DMS79 treated with DMSO at 0.1 percent for 48 hours (cell line): ENCODE results near the gene UBE2D2.
"Not testable (repeated sequence)": the region's sequence is repeated elsewhere in the genome, so short reads cannot be mapped to it uniquely, and the experiment has no call there.

Experiments
- DNase-seq: peaks from one replicate; lab custom pipeline; 2025; lab: John Stamatoyannopoulos, UW

Gene UBE2D2

GRCh38 chr5:139560752-139561654, at the start of gene UBE2D2:
Gene UBE2D2, plus strand, starts transcription at chr5:139561339. Its CDS starts 453 bp downstream, at chr5:139561792.
- DNase-seq, result peak; percentile 69

GRCh38 chr5:139512786-139513390, 48.3 kb upstream of the UBE2D2 start:
- no peak for DNase-seq

- peak; percentile 16 for DNase-seq
These were observed 47.7 kb upstream of the UBE2D2 start for GRCh38 chr5:139513434-139513833.

GRCh38 chr5:139513852-139514485, 47.2 kb upstream of the UBE2D2 start:
- no peak for DNase-seq

- no peak for DNase-seq
These were observed 46.7 kb upstream of the UBE2D2 start for GRCh38 chr5:139514486-139514856.

GRCh38 chr5:139517683-139518564, 43.2 kb upstream of the UBE2D2 start:
- DNase-seq, result peak; percentile 47

DNA sequence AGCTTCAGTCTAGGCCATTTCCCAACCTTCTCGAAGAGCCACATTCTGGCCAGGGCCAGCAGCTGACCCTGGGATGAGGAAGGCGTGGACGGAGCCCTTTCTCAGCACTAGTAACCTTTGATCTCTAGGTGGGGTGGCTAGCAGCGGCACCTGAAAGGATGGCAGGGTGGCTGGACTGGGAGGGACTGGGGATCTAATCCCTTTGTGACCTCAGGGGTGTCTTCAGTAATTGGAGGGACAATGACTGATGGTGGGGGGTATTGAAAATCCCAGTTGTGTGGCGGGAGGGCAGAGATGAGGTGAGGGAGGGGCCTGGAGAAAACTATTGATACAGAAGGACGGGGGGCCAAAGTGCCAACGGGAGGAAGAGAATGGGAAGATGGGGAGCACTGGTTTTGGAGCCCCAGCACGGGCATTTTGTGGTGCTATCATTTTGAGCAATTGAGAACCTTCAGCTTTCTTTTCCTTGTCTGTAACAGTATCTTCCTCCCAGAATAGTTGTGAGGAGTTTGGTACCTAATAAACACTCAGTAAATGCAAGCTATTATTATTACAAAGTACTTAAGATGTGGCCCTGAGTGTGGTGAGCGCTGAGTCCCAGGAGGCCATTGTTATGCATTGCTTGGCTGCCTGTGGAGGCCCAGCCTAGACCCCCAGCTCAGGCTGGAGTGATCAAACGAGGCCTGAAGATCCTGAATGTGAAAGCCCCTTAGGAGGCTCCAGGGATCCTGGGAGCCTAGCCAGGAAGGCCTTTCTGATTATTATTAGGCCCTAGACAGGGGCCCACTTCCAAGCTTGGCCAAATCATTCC, 37.3 kb upstream of the UBE2D2 start:
- no peak for DNase-seq

DNA sequence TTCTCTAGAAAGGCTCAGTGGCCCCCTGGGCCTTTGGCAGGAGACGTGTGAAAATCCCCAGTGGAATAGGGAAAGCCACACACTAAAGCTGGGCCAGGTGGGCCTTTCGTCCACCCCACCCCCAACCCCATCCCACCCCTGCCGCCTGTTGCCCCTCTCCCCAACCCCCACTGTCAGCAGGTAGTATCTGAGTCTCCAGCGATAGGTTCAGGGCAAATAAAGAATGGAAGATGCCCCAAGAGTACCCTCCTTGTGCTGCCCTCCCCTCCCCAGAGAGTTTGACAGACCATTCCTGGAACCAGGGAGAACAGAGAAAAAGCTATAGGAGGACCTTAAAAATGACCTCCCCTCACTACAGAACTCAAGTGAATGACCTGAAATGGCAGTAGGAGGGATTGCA, 36.7 kb upstream of the UBE2D2 start:
- no peak for DNase-seq

GRCh38 chr5:139524940-139525585, 36.1 kb upstream of the UBE2D2 start:
- no peak for DNase-seq

DNA sequence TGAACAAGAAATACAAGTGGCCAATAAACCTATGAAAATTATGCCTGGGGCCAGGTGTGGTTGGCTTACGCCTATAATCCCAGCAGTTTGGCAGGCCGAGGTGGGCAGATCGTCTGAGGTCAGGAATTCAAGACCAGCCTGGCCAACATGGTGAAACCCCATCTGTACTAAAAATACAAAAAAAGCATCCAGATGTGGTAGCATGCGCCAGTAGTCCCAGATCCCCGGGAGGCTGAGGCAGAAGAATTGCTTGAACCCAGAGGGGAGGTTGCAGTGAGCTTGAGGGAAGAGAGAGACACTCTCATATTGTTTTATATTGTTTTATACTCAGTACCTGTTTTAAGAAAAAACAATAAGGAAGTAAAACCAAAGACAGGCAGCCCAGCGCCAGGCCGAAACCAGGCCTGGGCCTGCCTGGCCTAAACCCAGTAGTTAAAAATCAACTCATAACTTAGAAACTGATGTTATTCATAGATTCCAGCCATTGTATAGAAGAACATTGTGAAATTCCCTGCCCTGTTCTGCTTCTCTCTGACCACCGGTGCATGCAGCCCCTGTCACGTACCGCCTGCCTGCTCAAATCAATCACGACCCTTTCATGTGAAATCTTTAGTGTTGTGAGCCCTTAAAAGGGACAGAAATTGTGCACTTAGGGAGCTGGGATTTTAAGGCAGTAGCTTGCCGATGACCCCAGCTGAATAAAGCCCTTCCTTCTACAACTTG, 35.4 kb upstream of the UBE2D2 start:
- DNase-seq, result not testable (repeated sequence)

GRCh38 chr5:139526309-139527089, 34.6 kb upstream of the UBE2D2 start:
- DNase-seq, result not testable (repeated sequence)

DNA sequence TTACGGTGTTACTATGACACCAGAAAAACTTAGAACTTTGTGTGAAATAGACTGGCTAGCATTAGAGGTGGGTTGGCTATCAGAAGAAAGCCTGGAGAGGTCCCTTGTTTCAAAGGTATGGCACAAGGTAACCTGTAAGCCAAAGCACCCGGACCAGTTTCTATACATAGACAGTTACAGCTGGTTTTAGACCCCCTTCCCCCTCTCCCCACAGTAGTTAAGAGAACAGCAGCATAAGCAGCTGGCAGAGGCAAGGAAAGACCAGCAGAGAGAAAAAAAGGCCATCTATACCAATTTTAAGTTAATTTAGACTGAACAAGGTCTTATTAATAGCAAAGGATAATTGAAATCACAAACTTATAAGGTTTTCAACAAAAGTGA, 34.1 kb upstream of the UBE2D2 start:
- DNase-seq, result not testable (repeated sequence)

- DNase-seq, result not testable (repeated sequence)
These were observed 33.2 kb upstream of the UBE2D2 start for GRCh38 chr5:139527896-139528467.

DNA sequence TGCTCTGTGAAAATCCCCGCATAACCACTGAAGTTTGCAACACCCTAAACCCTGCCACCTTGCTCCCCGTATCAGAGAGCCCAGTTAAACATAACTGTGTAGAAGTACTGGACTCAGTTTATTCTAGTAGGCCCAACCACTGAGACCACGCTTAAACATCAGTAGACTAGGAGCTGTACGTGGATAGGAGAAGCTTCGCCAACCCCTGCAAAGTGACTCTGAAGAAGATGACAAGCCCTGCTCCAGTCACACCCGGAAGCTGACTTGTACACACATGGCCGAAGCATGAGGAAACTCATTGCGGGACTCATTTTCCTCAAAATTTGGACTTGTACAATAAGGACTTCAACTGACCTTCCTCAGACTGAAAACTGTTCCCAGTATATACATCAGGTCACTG, 32.4 kb upstream of the UBE2D2 start:
- DNase-seq, result not testable (repeated sequence)

DNA sequence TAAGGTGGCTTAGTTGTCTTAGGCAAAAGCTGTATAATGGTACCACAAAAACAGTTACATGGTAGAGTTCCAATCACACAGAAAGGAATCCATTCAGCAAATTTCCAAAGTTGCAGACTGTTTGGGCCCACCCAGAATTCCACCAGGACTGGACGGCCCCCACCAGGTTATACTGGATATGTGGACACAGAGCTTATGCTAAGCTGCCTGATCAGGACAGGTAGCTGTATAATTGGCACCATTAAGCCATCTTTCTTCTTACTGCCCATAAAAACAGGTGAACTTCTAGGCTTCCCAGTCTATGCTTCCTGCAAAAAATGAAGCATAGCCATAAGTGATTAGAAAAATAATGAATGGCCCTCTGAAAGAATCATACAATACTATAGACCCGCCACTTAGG, 31.1 kb upstream of the UBE2D2 start:
- not testable (repeated sequence) for DNase-seq

DNA sequence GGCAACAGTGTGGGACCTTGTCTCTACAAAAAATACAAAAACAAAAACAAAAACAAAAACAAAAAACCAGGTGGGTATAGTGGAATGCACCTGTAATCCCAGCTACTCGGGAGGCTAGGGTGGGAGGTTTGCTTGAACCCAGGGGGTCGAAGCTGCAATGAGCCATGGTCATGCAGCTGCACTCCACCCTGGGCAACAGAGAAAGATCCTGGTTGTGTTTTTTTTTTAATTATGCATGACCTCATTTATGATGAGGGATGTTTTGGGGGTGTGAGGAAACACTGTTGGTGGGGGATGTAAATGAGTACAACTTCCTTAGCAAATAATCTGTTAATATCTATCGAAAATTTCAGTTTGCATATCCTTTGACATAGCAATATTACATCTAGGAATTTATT, 29.4 kb upstream of the UBE2D2 start:
- no peak for DNase-seq

DNA sequence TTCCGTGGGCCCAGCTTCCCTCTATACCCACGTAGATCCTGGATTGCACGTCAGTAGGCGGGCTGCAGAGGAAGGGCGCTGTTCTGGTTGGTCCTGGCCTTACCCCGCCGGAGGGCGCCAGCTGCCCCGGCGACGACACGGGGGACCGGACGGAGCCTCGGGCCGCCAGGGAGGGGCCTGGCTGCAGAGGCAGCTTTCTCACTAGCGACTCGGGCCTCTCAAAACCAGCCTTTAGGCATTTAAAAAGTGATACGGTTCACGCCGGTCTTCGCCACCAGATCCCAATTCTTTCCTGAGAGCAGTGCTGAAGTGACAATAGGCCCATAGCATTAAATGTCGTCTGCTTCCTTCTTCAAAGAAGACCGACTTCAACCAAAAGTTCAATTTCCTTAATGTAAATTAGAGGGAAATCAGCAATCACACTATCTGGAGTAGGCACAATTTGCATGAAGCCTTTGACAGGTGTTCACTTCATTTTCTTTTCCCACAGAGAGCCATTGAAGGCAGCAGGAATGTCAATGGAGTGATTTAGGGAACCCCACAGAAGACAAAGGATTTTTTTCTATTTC, 17.6 kb upstream of the UBE2D2 start:
- no peak for DNase-seq

DNA sequence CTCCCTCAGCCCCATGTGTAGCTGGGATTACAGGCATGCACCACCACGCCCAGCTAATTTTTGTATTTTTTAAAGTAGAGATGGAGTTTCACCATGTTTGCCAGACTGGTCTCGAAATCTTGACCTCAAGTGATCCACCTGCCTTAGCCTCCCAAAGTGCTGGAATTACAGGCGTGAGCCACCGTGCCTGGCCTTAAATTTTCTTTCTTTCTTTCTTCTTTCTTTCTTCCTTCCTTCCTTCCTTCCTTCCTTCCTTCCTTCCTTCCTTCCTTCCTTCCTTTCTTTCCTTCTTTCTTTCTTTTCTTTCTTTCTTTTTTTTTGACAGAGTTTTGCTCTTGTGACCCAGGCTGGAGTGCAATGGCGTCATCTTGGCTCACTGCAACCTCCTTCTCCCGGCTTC, 14.5 kb upstream of the UBE2D2 start:
- not testable (repeated sequence) for DNase-seq
